ENCODE data around the gene E2F6.

E2F6 gene

DNA sequence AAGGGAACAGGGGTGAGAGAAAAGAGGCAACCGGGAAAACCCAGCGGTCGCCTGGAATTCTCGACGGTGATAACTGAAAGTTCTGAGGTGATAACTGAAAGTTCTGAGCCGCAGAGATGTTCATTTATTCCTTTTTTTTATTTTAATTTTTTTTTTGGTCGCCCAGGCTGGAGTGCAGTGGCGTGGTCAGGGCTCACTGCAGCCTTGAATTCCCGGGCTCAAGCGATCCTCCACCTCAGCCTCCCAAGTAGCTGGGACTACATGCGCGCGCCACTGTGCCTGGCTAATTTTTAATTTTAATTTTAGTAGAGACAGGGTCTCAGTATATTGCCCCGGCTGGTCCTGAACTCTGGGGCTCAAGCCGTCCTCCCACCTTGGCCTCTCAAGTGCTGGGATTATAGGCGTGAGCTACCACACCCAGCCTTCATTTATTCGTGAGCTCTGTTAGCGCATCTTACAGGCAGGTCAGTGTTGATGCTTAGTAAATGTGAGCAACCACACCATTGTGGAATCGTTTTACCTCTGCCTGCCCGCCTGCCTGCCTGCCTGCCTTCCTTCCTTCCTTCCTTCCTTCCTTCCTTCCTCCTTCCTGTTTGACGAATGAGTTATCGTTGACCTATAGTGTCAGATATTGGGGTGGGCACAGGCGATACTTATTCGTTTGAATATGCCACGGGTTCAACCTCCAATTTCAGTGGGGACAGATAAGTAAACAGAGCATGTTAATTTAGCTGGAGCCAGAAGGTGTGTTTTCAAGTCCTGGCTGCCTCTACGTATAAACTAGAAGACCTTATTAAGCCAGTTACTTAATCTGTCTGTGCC is 557 bp upstream of the E2F6 start:
- Histone ChIP-seq H3K27me3 (replicated peaks) (no peaks in the 10 kb centered on the region), H3K36me3 (replicated peaks) (peaks cover 3% of the 10 kb centered on the region), H3K4me3 (ENCODE audit: low read depth, low read length) (peak overlapping the region; percentile 65), H3K27ac (peak overlapping the region; percentile 81)
- in situ Hi-C loops (cut with HindIII; ENCODE audit: low pct_ligation_motif_present, low sequenced_read_pairs) = loop anchor here (25.0 kb wide), 1 partner anchor 329 kb away; a partner anchor contains a TSS
- no peak for DNase-seq
- no peak for TF ChIP-seq CTCF (IDR thresholded peaks at IDR 0.05; ENCODE audit: low read depth, low read length, missing control alignments)

DNA sequence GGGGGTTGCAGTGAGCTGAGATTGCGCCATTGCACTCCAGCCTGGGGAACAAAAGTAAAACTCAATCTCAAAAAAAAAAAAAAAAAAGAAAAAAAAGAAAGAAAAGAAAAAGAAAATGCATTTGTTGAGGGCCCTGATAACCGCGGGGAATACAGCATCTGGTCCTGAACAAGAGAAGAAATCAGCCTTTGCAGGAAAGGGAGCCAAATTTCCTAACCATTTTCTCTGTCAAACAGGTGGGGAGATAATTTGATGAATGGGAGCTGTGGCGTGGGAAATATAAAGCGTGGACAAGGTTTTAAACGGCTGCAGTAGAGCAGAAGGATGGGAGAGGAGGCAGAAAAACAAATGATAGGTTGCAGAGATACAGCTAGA is 864 bp downstream of the E2F6 start:
- peaks cover 3% of the 10 kb centered on the region for H3K36me3 ChIP-seq (replicated peaks)
- peak overlapping the region; percentile 81 for H3K27ac ChIP-seq
- TF ChIP-seq CTCF (IDR thresholded peaks at IDR 0.05; ENCODE audit: low read depth, low read length, missing control alignments) = no peak
- in situ Hi-C loops (cut with HindIII; ENCODE audit: low pct_ligation_motif_present, low sequenced_read_pairs) = loop anchor here (25.0 kb wide), 1 partner anchor 328 kb away; a partner anchor contains a TSS
- DNase-seq = no peak
- no peaks in the 10 kb centered on the region for H3K27me3 ChIP-seq (replicated peaks)
- peak overlapping the region; percentile 65 for H3K4me3 ChIP-seq (ENCODE audit: low read depth, low read length)

DNA sequence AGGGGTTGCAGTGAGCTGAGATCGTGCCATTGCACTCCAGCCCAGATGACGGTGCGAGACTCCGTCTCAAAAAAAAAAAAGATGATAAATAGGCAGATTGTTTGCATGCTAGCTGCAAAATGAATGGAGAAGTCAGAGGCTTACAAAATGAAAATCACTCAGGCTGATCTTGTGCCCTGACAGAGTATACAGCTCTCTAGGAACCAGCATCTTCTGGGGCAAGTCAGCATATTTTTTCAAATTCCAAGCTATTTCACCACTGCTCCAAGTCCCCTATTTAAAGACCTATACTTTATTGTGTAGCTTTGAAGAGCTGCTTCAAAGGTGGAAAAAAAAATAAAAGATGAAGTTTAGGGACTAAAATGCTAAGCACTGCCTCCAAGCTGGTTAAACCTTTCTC is 6.1 kb downstream of the E2F6 start:
- no peak for DNase-seq
- Histone ChIP-seq H3K4me3 (ENCODE audit: low read depth, low read length) (no peak overlapping the region), H3K27ac (no peak overlapping the region), H3K36me3 (replicated peaks) (peaks cover 10% of the 10 kb centered on the region), H3K27me3 (replicated peaks) (no peaks in the 10 kb centered on the region)
- TF ChIP-seq CTCF (IDR thresholded peaks at IDR 0.05; ENCODE audit: low read depth, low read length, missing control alignments) = no peak
- in situ Hi-C loops (cut with HindIII; ENCODE audit: low pct_ligation_motif_present, low sequenced_read_pairs) = loop anchor here (25.0 kb wide), 1 partner anchor 323 kb away; a partner anchor contains a TSS

GRCh38 chr2:11458753-11459152 is 7.2 kb downstream of the E2F6 start:
- in situ Hi-C loops (cut with HindIII; ENCODE audit: low pct_ligation_motif_present, low sequenced_read_pairs) = loop anchor here (25.0 kb wide), 1 partner anchor 321 kb away; a partner anchor contains a TSS
- no peak for DNase-seq
- H3K27me3 ChIP-seq (replicated peaks) = no peaks in the 10 kb centered on the region
- H3K27ac ChIP-seq = no peak overlapping the region
- peaks cover 11% of the 10 kb centered on the region for H3K36me3 ChIP-seq (replicated peaks)
- no peak for TF ChIP-seq CTCF (IDR thresholded peaks at IDR 0.05; ENCODE audit: low read depth, low read length, missing control alignments)
- H3K4me3 ChIP-seq (ENCODE audit: low read depth, low read length) = no peak overlapping the region

GRCh38 chr2:11457935-11458334 is 8.0 kb downstream of the E2F6 start:
- no peak for DNase-seq
- in situ Hi-C loops (cut with HindIII; ENCODE audit: low pct_ligation_motif_present, low sequenced_read_pairs) = loop anchor here (25.0 kb wide), 1 partner anchor 321 kb away; a partner anchor contains a TSS
- H3K36me3 ChIP-seq (replicated peaks) = peaks cover 13% of the 10 kb centered on the region
- H3K27me3 ChIP-seq (replicated peaks) = no peaks in the 10 kb centered on the region
- H3K4me3 ChIP-seq (ENCODE audit: low read depth, low read length) = no peak overlapping the region
- H3K27ac ChIP-seq = no peak overlapping the region
- no peak for TF ChIP-seq CTCF (IDR thresholded peaks at IDR 0.05; ENCODE audit: low read depth, low read length, missing control alignments)
